ENCODE results near the gene EHD2.

GRCh38 chr19:47762151-47762550 is 48.9 kb downstream of the EHD2 start:
- TF ChIP-seq CTCF (IDR thresholded peaks at IDR 0.05; ENCODE audit: insufficient read depth, low read depth, low read length): no peak
- no peak for TF ChIP-seq EZH2 (IDR thresholded peaks at IDR 0.05; ENCODE audit: insufficient read depth, low read length)

Data from astrocyte (in vitro differentiated cells and primary cell).